Embryonic facial prominence (tissue), 1 donor: ENCODE data around the gene TCHP.

ENCODE experiments used
- DNase-seq: peaks from one replicate; pipeline ENCODE4 v3.0.0-alpha.2; 2016; ENCODE audit errors: extremely low spot score

TCHP gene

DNA sequence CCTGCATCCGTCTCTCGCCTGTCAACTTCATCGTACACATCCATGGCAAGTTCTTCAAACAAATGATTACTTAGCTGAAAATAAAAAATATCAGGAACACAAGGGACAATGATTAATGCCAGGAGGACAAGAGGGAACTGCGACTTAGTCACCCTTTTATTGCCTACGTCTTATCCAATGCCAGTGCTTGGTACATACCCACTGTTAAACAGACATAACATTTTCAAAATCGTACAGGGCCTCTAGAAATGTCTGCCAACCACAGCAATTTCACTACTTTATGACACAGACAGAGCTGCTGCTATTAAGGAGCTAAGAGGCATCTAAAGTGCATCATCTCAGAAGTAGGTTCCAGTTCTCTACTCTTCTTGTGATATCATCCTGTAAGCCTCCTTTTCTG lies 61.5 kb downstream of the TCHP start:
- DNase-seq, result no peak

DNA sequence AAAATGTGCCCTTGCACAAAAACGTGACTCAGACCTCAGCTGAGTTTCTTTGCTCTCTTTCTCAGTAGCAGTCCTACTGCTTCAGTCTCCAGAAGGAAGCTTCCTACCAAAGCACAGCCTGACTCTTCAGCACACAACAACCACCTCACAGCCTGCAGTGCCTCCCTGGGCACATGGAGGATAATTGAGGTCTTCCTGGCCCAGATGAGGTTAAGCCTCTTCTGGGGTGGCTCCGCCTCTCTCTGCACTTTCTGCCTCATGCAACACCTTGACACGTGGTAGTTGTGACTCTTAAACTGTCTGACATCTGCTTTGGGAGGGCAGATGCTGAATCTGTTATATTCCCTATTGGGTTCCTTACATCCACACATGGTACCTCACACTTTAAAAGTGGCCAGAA lies 62.3 kb downstream of the TCHP start:
- no peak for DNase-seq

DNA sequence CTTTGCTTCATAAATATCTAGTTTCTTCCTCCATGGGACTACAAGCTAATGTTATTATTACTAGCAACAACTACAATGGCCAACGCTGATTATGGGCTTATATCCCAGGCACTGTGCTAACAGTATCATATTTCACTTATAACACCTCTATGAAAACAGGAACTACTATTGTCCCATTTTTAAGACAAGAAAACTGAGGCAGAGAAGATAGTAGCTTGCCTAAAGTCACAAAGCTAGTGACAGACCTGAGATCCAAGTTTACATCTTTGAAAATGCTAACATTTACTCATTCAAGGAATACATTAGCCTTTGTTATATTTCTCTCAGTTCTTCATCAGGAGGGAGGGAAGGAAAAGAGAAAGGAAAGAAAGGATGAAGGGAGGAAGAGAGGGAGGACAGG lies 63.3 kb downstream of the TCHP start:
- DNase-seq, result no peak

DNA sequence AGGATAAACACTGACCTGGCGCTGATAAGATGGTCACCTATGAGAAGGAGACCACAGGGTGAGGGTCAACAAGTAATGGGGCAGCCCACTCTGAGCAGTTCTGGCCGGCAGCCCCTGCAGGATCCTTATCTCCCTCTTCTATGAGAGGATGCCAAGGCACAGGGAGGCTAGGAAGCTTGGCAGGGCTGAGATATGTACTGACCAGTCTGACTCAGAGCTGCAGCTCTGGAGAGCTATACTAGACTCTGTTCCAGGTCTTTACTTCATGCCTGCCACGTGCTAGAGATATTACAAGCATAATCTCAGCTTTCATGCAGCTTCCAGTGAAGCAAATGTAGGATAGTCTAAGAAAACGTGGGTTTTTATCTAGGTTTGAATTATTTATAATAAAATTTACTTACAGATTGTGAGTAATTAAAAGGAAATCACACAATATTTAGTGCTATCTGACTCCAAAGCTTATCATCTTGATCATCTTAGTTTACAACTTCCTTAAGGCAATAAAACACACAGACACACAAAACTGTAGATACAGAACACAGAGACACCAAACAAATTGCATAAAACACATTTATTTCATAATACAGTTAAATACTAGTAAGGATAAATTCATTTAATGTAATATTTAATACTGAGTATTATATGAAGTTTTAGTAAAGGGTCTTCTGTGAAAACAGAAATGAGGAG lies 63.8 kb downstream of the TCHP start:
- DNase-seq, result no peak

DNA sequence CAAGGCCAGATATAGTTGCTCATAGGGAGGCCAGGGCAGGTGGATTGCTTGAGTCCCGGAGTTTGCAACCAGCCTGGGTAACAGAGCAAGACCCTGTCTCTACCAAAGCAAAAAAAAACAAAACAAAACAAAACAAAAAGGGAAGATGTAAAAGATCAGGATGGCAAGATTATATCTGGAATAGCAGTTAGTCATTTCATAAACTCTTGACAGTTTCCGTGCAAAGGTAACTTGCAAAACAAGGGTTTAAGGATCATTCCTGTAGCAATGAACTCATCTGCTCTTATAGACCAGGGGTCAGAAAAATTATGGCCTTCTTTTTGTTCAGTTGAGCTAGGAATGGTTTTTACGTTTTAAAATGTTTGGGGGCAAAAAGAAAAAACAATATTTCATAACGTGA lies 66.5 kb downstream of the TCHP start:
- DNase-seq, result no peak

DNA sequence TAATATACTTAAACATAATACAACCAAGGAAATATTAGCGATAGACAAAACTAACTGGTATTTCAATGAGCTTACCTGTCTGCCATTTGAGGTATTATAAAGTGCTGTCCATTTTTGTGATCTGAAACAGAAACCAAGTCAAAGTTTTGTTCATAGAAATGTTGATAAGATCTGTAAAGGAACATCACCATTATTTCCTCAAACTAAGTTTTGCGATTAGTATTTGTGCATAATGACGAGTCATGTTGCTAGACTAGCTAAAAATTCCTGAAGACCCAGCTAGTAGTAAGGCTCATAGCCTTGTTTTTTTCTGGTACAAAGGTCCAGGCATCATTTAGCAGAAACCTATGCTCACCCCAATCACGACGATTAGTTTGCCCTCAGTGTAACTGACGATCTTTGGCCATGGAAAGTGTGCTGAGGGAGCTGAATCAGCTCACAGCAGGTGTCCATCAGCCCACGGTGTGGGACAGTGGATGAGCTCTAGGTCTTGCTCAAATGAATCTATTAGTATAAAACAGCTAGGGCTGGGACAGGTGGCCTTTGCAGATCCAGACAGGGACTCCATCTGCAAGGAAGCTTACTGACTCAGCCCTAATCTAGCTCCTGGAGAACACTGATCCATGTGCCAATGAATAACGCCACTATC lies 67.4 kb downstream of the TCHP start:
- DNase-seq, result no peak
